Measurements from ENCODE around the gene LYPD6.
"Not testable (repeated sequence)": the region's sequence is repeated elsewhere in the genome, so short reads cannot be mapped to it uniquely, and the experiment has no call there.

Gene LYPD6

GRCh38 chr2:149310349-149310748, 20.0 kb upstream of the LYPD6 start:
- H3K27ac Mint-ChIP-seq, result no peak overlapping the region

GRCh38 chr2:149312039-149312438, 18.3 kb upstream of the LYPD6 start:
- no peak for TF ChIP-seq CTCF (IDR thresholded peaks at IDR 0.05)
- H3K4me3 Mint-ChIP-seq, result no peak overlapping the region
- H3K4me1 Mint-ChIP-seq, result peaks cover 63% of the 10 kb centered on the region
- H3K27ac Mint-ChIP-seq, result no peak overlapping the region
- no peak for DNase-seq
- no peaks in the 10 kb centered on the region for H3K36me3 Mint-ChIP-seq (ENCODE audit: low read depth)
- H3K27me3 Mint-ChIP-seq (ENCODE audit: low read depth, poor library complexity), result no peaks in the 10 kb centered on the region
- H3K9me3 Mint-ChIP-seq, result no peaks in the 10 kb centered on the region

More at GRCh38 chr2:149310349-149310748, 20.0 kb upstream of the LYPD6 start:
- H3K9me3 Mint-ChIP-seq, result no peaks in the 10 kb centered on the region
- DNase-seq, result no peak
- H3K36me3 Mint-ChIP-seq (ENCODE audit: low read depth), result no peaks in the 10 kb centered on the region
- peaks cover 71% of the 10 kb centered on the region for H3K4me1 Mint-ChIP-seq
- no peak for TF ChIP-seq CTCF (IDR thresholded peaks at IDR 0.05)
- no peaks in the 10 kb centered on the region for H3K27me3 Mint-ChIP-seq (ENCODE audit: low read depth, poor library complexity)
- H3K4me3 Mint-ChIP-seq, result no peak overlapping the region

GRCh38 chr2:149313512-149313972, 16.8 kb upstream of the LYPD6 start:
- H3K4me1 Mint-ChIP-seq, result peaks cover 58% of the 10 kb centered on the region

GRCh38 chr2:149314687-149315086, 15.7 kb upstream of the LYPD6 start:
- peaks cover 55% of the 10 kb centered on the region for H3K4me1 Mint-ChIP-seq
- H3K27me3 Mint-ChIP-seq (ENCODE audit: low read depth, poor library complexity), result no peaks in the 10 kb centered on the region
- H3K4me3 Mint-ChIP-seq, result no peak overlapping the region
- DNase-seq, result no peak
- peaks cover 4% of the 10 kb centered on the region for H3K9me3 Mint-ChIP-seq
- no peak overlapping the region for H3K27ac Mint-ChIP-seq
- no peak for TF ChIP-seq CTCF (IDR thresholded peaks at IDR 0.05)
- H3K36me3 Mint-ChIP-seq (ENCODE audit: low read depth), result peaks cover 5% of the 10 kb centered on the region

More at GRCh38 chr2:149313512-149313972, 16.8 kb upstream of the LYPD6 start:
- H3K9me3 Mint-ChIP-seq, result peaks cover 4% of the 10 kb centered on the region
- H3K27me3 Mint-ChIP-seq (ENCODE audit: low read depth, poor library complexity), result no peaks in the 10 kb centered on the region
- no peak overlapping the region for H3K27ac Mint-ChIP-seq
- peak; percentile 36 for DNase-seq
- TF ChIP-seq CTCF (IDR thresholded peaks at IDR 0.05), result peak; percentile 78
- H3K36me3 Mint-ChIP-seq (ENCODE audit: low read depth), result peaks cover 5% of the 10 kb centered on the region
- peak overlapping the region; percentile 52 for H3K4me3 Mint-ChIP-seq

- H3K4me3 Mint-ChIP-seq, result no peak overlapping the region
- H3K4me1 Mint-ChIP-seq, result peaks cover 55% of the 10 kb centered on the region
- no peak overlapping the region for H3K27ac Mint-ChIP-seq
- no peaks in the 10 kb centered on the region for H3K27me3 Mint-ChIP-seq (ENCODE audit: low read depth, poor library complexity)
- H3K36me3 Mint-ChIP-seq (ENCODE audit: low read depth), result peaks cover 5% of the 10 kb centered on the region
- no peak for TF ChIP-seq CTCF (IDR thresholded peaks at IDR 0.05)
- peaks cover 4% of the 10 kb centered on the region for H3K9me3 Mint-ChIP-seq
- no peak for DNase-seq
Observed at GRCh38 chr2:149315461-149315860, 14.9 kb upstream of the LYPD6 start.

- H3K36me3 Mint-ChIP-seq (ENCODE audit: low read depth); H3K27ac Mint-ChIP-seq; DNase-seq; H3K9me3 Mint-ChIP-seq; H3K4me3 Mint-ChIP-seq; H3K27me3 Mint-ChIP-seq (ENCODE audit: low read depth, poor library complexity): not testable (repeated sequence)
- H3K4me1 Mint-ChIP-seq, result peaks cover 36% of the 10 kb centered on the region
Observed at GRCh38 chr2:149318566-149318965, 11.8 kb upstream of the LYPD6 start.
